Naive thymus-derived CD4-positive, alpha-beta T cell (primary cell): ENCODE results near the gene MESP2. TPM values are rescaled to one million over a fixed set of nuclear protein-coding genes. Genes with fewer than 3 reads are reported as not detected.
A peak's percentile ranks its signal among the peaks of the same experiment; 100 is the strongest.

Source experiments
- ATAC-seq: fragments of 150-1000 bp; cut with Tn5 transposase; 2 replicates; pipeline ENCODE4 v1.10.0; 2021; ENCODE audit warnings: mild to moderate bottlenecking, moderate library complexity
- CTCF ChIA-PET: fragments of 350-600 bp; sonication (Branson Sonifier 250); formaldehyde crosslinking; loops from one replicate; lab custom pipeline; 2021; ENCODE audit warnings: antibody characterized with exemption; lab: Charles Lee
- POLR2A ChIA-PET: fragments of 350-600 bp; sonication (Branson Sonifier 250); formaldehyde crosslinking; loops from one replicate; lab custom pipeline; 2021; ENCODE audit warnings: antibody characterized with exemption, inconsistent platforms; lab: Charles Lee
- DNase-seq, 9 donors: peaks; one replicate each; pipeline versions ENCODE4 v3.0.0 to v3.0.0-alpha.2; 2020 to 2022; ENCODE audit warnings: mixed read lengths in 1 of 9
- H3K27ac ChIP-seq: one replicate; pipeline ENCODE4 v1.7.0; 2013; ENCODE audit warnings: mild to moderate bottlenecking, low read depth, low read length, moderate library complexity
- H3K27me3 ChIP-seq, 2 donors: one replicate each; pipeline ENCODE4 v1.7.0; 2013; ENCODE audit warnings: low read length in 2 of 2, mild to moderate bottlenecking in 2 of 2, moderate library complexity in 2 of 2; ENCODE audit not compliant: control insufficient read depth in 2 of 2, insufficient read depth in 2 of 2
- H3K36me3 ChIP-seq, 3 experiments: 1 replicate in 2 of 3; 2 replicates in 1 of 3; pipeline ENCODE4 v1.7.0; 2013; ENCODE audit warnings: low read length in 3 of 3, mild to moderate bottlenecking in 3 of 3, moderate library complexity in 1 of 3; ENCODE audit not compliant: insufficient read depth in 3 of 3, control insufficient read depth in 2 of 3
- H3K4me1 ChIP-seq, 2 donors: one replicate each; pipeline ENCODE4 v1.7.0; 2013; ENCODE audit warnings: low read length in 2 of 2, mild to moderate bottlenecking in 2 of 2, moderate library complexity in 1 of 2; ENCODE audit not compliant: control insufficient read depth in 2 of 2, insufficient read depth in 2 of 2
- H3K4me3 ChIP-seq: 2 replicates; pipeline ENCODE4 v1.7.0; 2013; ENCODE audit warnings: mild to moderate bottlenecking, low read length
- H3K9me3 ChIP-seq, 3 experiments: 1 replicate in 2 of 3; 2 replicates in 1 of 3; pipeline ENCODE4 v1.7.0; 2013; ENCODE audit warnings: low read length in 3 of 3; ENCODE audit not compliant: control insufficient read depth in 2 of 3
- H3K27ac Mint-ChIP-seq, 9 donors: one replicate each; pipeline ENCODE4 v1.8.0; 2020 to 2022; ENCODE audit warnings: mixed read lengths in 9 of 9, mild to moderate bottlenecking in 8 of 9, moderate library complexity in 5 of 9, inconsistent platforms in 2 of 9
- H3K27me3 Mint-ChIP-seq, 5 donors: one replicate each; pipeline ENCODE4 v1.8.0; 2021 to 2022; ENCODE audit warnings: mixed read lengths in 5 of 5, mild to moderate bottlenecking in 1 of 5
- H3K36me3 Mint-ChIP-seq, 5 donors: one replicate each; pipeline ENCODE4 v1.8.0; 2020 to 2022; ENCODE audit warnings: mixed read lengths in 5 of 5, mild to moderate bottlenecking in 3 of 5, inconsistent platforms in 1 of 5
- H3K4me1 Mint-ChIP-seq, 7 donors: one replicate each; pipeline ENCODE4 v1.8.0; 2020 to 2022; ENCODE audit warnings: mixed read lengths in 7 of 7, mild to moderate bottlenecking in 3 of 7, inconsistent platforms in 1 of 7
- H3K4me3 Mint-ChIP-seq, 10 donors: one replicate each; pipeline ENCODE4 v1.8.0; 2020 to 2022; ENCODE audit warnings: mild to moderate bottlenecking in 10 of 10, mixed read lengths in 10 of 10, moderate library complexity in 6 of 10, inconsistent platforms in 2 of 10
- H3K9me3 Mint-ChIP-seq, 11 donors: one replicate each; pipeline ENCODE4 v1.8.0; 2020 to 2022; ENCODE audit warnings: mixed read lengths in 11 of 11, mild to moderate bottlenecking in 4 of 11, inconsistent platforms in 1 of 11, moderate library complexity in 1 of 11
- intact Hi-C, 2 donors: fragments of 100-400 bp; cut with micrococcal nuclease; formaldehyde crosslinking; loops; one replicate each; pipeline ENCODE4 v1.15.1; 2023
- polyA plus RNA-seq, 2 donors: library from polyadenylated mRNA; unstranded; fragments of 300-500 nt; fragmentation: Illumina TruSeq; gene quantifications; one replicate each; pipeline ENCODE4 v1.2.3, GENCODE V29; 2021
- total RNA-seq, 6 experiments: library from RNA in 5 of 6; stranded (reverse) in 5 of 6; gene quantifications; 1 replicate in 5 of 6; 2 replicates in 1 of 6; pipeline ENCODE4 v1.2.3 and lab custom pipeline; 2021 to 2026

The MESP2 gene
- total and polyA plus RNA-seq, 7 experiments from 2014 or later = not detected

DNA sequence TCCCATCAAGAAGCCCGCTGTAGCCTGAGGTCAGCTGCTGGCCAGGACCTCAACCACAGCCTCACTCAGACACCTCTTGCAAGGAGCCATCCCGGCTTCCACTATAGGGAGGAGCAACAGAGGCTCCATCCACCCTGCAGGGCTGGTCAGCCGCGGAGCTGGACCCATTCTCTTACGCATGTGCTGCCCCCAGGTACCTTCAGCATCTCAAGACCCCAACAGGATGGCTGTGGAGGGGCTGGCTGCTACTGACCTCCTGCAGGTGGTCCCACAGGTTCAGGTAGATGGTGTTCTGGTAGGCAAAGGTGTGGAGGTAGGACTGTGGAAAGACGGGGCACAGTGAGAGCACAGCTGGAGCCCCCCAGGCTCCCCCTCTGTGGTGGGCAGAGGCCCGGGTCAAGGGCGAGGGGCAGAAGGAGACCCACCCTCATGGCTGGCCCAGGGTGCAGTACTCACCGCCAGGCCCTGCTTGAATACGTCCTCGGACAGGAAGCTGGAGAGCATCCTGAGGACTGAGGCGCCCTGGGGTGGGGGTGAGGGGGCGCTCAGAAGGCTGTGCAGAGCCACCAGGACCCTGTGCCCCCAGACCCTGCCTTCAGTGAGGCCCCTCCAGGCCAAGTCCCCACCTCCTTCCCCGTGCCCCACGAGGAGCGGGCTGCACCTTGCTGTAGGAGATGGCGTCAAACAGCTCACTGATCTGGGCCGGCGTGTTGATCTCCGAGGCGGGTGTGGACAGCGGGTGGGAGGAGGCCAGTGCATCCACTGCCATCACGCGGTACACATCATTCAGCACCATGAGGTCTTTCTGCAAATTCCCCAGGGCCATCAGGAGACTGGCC, 27.1 kb downstream of the MESP2 start:
- no peak overlapping the region for H3K4me3 ChIP-seq
- Mint-ChIP-seq H3K4me1 (peaks cover 0 to 5% (median 0%) of the 10 kb centered on the region in 7 donors), H3K36me3 (no peaks in the 10 kb centered on the region), H3K27me3 (peaks cover 0 to 13% (median 5%) of the 10 kb centered on the region in 5 donors), H3K27ac (no peak overlapping the region), H3K4me3 (no peak overlapping the region), H3K9me3 (no peaks in the 10 kb centered on the region)
- no peaks in the 10 kb centered on the region for H3K27me3 ChIP-seq
- no peaks in the 10 kb centered on the region for H3K36me3 ChIP-seq
- intact Hi-C loops = no loop called here
- DNase-seq = no peak
- H3K4me1 ChIP-seq = no peaks in the 10 kb centered on the region
- CTCF ChIA-PET = no interaction called here
- POLR2A ChIA-PET = no interaction called here
- no peak overlapping the region for H3K27ac ChIP-seq
- ATAC-seq = no peak
- no peaks in the 10 kb centered on the region for H3K9me3 ChIP-seq

- DNase-seq (no peak), ATAC-seq (peak; percentile 53)
- ChIA-PET CTCF (no interaction called here), POLR2A (no interaction called here)
- intact Hi-C loops = no loop called here
- Mint-ChIP-seq H3K27me3 (peaks cover 0 to 13% (median 5%) of the 10 kb centered on the region in 5 donors), H3K4me1 (peaks cover 0 to 4% (median 0%) of the 10 kb centered on the region in 7 donors), H3K36me3 (no peaks in the 10 kb centered on the region), H3K27ac (no peak overlapping the region), H3K4me3 (no peak overlapping the region), H3K9me3 (no peaks in the 10 kb centered on the region)
- Histone ChIP-seq H3K27me3 (no peaks in the 10 kb centered on the region), H3K36me3 (no peaks in the 10 kb centered on the region), H3K4me1 (no peaks in the 10 kb centered on the region), H3K4me3 (no peak overlapping the region), H3K27ac (no peak overlapping the region), H3K9me3 (no peaks in the 10 kb centered on the region)
Observed at GRCh38 chr15:89803941-89804800, 28.0 kb downstream of the MESP2 start.

DNA sequence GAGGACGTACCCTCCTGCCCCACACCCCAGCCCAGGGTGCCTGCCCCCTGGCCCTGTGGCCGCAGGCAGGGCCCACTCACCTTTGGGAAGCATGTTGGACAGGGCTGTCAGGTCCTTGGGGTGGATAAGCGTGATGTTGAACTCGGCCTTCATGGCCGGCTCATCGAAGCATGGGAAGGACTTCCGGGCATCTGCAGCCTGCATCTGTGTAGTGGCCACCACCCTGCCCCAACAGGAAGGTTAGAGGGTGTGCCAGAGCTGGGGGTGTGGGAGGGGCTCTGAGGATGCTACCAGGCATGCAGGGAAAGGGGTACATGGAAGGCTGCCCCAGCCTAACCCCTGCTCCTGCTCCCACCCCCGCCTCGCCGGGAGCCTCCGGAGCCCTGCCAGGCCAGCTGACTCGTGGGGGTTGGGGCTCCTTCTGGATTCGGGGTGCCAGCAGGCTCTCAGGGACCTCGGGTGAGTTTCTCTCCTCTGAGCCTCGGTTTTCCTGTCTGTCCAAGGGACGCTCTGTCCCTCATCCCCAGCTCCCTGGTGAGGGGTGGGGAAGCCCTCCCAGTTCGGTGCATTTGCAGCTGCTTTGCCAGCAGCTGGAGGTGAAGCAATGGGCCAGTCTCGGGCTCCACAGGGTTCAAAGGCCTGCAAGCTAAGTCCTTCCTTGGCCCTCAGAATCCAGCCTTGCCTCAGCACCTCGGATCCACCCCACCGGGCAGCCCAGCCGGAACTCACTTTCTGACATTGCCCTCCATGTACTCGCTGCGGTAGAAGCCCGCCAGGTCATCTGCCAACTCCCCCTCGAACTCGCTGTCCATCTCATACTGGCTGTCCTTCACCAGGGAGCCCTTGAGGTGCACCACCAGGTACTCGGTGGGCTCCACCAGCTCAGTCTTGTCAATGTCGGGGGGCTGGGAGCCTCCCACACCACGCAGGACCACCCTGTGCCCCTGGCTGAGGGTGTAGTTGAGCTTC, 29.4 kb downstream of the MESP2 start:
- peaks cover 0 to 15% (median under 1%) of the 10 kb centered on the region in 5 donors for H3K27me3 Mint-ChIP-seq

GRCh38 chr15:89806210-89806558, 30.1 kb downstream of the MESP2 start:
- POLR2A ChIA-PET = no interaction called here
- peaks cover 0 to 19% (median 5%) of the 10 kb centered on the region in 5 donors for H3K27me3 Mint-ChIP-seq
- H3K4me1 ChIP-seq = no peaks in the 10 kb centered on the region
- no peak overlapping the region for H3K4me3 Mint-ChIP-seq
- ATAC-seq = no peak
- H3K27ac ChIP-seq = no peak overlapping the region
- peaks cover 0 to 4% (median 0%) of the 10 kb centered on the region in 7 donors for H3K4me1 Mint-ChIP-seq
- H3K27ac Mint-ChIP-seq = no peak overlapping the region
- CTCF ChIA-PET = no interaction called here
- intact Hi-C loops = no loop called here
- no peaks in the 10 kb centered on the region for H3K9me3 Mint-ChIP-seq
- H3K36me3 ChIP-seq = no peaks in the 10 kb centered on the region
- H3K9me3 ChIP-seq = no peaks in the 10 kb centered on the region
- no peaks in the 10 kb centered on the region for H3K27me3 ChIP-seq
- no peak for DNase-seq
- no peak overlapping the region for H3K4me3 ChIP-seq
- H3K36me3 Mint-ChIP-seq = no peaks in the 10 kb centered on the region

More for the DNA sequence above, 29.4 kb downstream of the MESP2 start:
- DNase-seq = no peak
- Mint-ChIP-seq H3K4me3 (no peak overlapping the region), H3K36me3 (no peaks in the 10 kb centered on the region), H3K4me1 (peaks cover 0 to 4% (median 0%) of the 10 kb centered on the region in 7 donors), H3K9me3 (no peaks in the 10 kb centered on the region), H3K27ac (no peak overlapping the region)
- no peak overlapping the region for H3K4me3 ChIP-seq
- intact Hi-C loops = no loop called here
- CTCF ChIA-PET = no interaction called here
- POLR2A ChIA-PET = no interaction called here
- H3K9me3 ChIP-seq = no peaks in the 10 kb centered on the region
- no peak overlapping the region for H3K27ac ChIP-seq
- no peak for ATAC-seq
- no peaks in the 10 kb centered on the region for H3K27me3 ChIP-seq
- H3K4me1 ChIP-seq = no peaks in the 10 kb centered on the region
- no peaks in the 10 kb centered on the region for H3K36me3 ChIP-seq

- no peak overlapping the region for H3K27ac Mint-ChIP-seq
- H3K4me3 Mint-ChIP-seq = no peak overlapping the region
- Histone ChIP-seq H3K27me3 (no peaks in the 10 kb centered on the region), H3K9me3 (no peaks in the 10 kb centered on the region), H3K4me3 (no peak overlapping the region), H3K36me3 (no peaks in the 10 kb centered on the region), H3K27ac (no peak overlapping the region), H3K4me1 (no peaks in the 10 kb centered on the region)
- no peaks in the 10 kb centered on the region for H3K9me3 Mint-ChIP-seq
- intact Hi-C loops = no loop called here
- no peak for DNase-seq
- ChIA-PET CTCF (no interaction called here), POLR2A (no interaction called here)
- peaks cover 0 to 4% (median 0%) of the 10 kb centered on the region in 7 donors for H3K4me1 Mint-ChIP-seq
- no peak for ATAC-seq
- H3K27me3 Mint-ChIP-seq = peaks cover 0 to 21% (median 8%) of the 10 kb centered on the region in 5 donors
- no peaks in the 10 kb centered on the region for H3K36me3 Mint-ChIP-seq
Observed at GRCh38 chr15:89806559-89807550, 30.7 kb downstream of the MESP2 start.
